ENCODE results near the gene RNPS1.

RNPS1 gene

DNA sequence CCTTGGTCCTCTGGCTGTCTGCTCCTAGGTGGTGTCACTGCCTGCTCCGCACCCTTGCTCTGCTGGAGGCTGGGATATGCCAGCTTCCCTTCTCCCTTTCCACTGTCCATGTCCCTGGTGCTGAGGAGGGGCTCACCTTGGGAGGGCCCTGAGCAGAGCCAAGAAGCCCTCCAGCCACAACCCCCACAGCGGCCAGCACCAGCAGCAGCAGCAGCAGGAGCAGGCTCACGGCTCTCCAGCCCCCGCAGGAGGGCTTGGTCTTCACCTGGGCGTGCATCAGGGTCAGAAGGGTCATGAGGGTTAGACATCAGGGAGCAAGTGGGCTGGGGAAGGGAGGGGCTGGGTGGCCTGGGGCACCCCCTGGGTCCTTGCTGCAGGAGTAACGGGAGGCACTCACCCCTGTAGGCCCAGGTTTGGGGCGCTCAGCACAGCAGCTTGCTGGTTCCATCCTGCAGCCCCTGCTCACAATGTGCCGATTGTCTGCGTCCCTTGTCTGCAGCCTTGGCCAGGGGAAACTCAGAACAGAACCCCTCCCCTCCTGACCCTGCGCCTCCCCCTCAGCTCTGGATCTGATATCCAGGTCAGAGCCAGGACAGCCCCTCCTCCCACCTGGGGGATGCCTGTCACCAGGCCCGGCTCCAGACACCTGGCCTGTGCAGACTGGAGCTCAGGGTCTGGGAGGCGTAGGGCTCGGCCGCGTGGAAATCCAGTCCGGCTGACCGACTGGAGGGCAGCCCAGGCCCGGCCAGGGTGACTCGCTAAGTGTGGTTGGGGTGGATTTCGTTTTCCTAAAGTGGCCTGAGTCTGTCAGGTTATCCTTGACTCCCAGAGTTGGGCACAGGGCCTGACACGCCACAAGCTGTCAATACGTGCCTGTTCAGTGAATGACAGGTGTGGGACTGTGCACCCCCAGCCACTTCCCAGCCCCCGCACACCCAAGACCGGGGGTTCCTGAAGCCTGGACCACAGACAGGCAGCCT lies 57.2 kb downstream of the RNPS1 start, which contains the start of gene BRICD5:
TSS of gene BRICD5 (minus strand) at position 478 of the 980 bp plus-strand sequence. CDS start at position 448, 30 bp downstream.
- no peak for DNase-seq
- no peak within 1 kb of the TSS for H3K9ac ChIP-seq (ENCODE audit: low read length)
- no peak within 1 kb of the TSS for H2AFZ ChIP-seq (ENCODE audit: low read length)
- H3K36me3 ChIP-seq (replicated peaks; ENCODE audit: insufficient read depth, low read length): no peaks in the 10 kb centered on the region; the same call in 1 of the 2 replicates
- no peak for TF ChIP-seq EZH2 (optimal IDR thresholded peaks at IDR 0.05; ENCODE audit: low read depth, low read length)
- no peak for TF ChIP-seq EZH2phosphoT487 (IDR thresholded peaks at IDR 0.05; ENCODE audit: low read length)
- TF ChIP-seq, protein P1, sequence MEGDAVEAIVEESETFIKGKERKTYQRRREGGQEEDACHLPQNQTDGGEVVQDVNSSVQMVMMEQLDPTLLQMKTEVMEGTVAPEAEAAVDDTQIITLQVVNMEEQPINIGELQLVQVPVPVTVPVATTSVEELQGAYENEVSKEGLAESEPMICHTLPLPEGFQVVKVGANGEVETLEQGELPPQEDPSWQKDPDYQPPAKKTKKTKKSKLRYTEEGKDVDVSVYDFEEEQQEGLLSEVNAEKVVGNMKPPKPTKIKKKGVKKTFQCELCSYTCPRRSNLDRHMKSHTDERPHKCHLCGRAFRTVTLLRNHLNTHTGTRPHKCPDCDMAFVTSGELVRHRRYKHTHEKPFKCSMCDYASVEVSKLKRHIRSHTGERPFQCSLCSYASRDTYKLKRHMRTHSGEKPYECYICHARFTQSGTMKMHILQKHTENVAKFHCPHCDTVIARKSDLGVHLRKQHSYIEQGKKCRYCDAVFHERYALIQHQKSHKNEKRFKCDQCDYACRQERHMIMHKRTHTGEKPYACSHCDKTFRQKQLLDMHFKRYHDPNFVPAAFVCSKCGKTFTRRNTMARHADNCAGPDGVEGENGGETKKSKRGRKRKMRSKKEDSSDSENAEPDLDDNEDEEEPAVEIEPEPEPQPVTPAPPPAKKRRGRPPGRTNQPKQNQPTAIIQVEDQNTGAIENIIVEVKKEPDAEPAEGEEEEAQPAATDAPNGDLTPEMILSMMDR (IDR thresholded peaks at IDR 0.05; ENCODE audit: low read length): no peak
- H4K20me1 ChIP-seq (ENCODE audit: insufficient read depth, low read length): no peaks in the 10 kb centered on the region
- no peaks in the 10 kb centered on the region for H3K27me3 ChIP-seq (replicated peaks; ENCODE audit: insufficient read depth, low read length)
- peaks cover 10% of the 10 kb centered on the region for H3K4me1 ChIP-seq (ENCODE audit: low read length)
- peaks cover 42% of the 10 kb centered on the region for H3K79me2 ChIP-seq (ENCODE audit: low read length)
- no peak within 1 kb of the TSS for H3K27ac ChIP-seq (ENCODE audit: low read length)
- H3K4me3 ChIP-seq (ENCODE audit: low read length): no peak within 1 kb of the TSS
- H3F3A ChIP-seq (ENCODE audit: insufficient read depth, low read length): no peaks in the 10 kb centered on the region; the same call in 1 of the 2 replicates
- H3K9me2 ChIP-seq (replicated peaks; ENCODE audit: insufficient read depth, low read length): no peaks in the 10 kb centered on the region
- H3K9me3 ChIP-seq (replicated peaks; ENCODE audit: insufficient read depth, low read length): no peaks in the 10 kb centered on the region
- H3K4me2 ChIP-seq (ENCODE audit: low read depth, low read length): no peak within 1 kb of the TSS

DNA sequence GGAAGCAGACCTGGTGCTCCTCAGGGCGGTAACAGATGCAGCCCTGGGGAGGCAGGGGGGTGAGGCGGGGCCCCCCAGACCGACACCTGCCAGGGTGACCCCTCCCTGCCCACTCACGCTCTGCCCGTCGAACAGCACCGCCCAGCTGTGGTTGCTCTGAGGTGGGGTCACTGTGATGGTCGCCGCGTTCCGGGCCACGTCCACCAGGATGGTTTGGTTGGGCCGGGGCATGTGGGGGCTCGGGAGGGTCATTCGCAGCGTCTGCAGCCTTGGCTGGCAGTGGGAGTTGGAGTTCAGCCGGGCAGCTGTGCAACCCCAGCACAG lies 58.0 kb downstream of the RNPS1 start:
- H3K9me3 ChIP-seq (replicated peaks; ENCODE audit: insufficient read depth, low read length): no peaks in the 10 kb centered on the region
- no peak overlapping the region for H2AFZ ChIP-seq (ENCODE audit: low read length)
- H3K36me3 ChIP-seq (replicated peaks; ENCODE audit: insufficient read depth, low read length): no peaks in the 10 kb centered on the region; the same call in 1 of the 2 replicates
- no peaks in the 10 kb centered on the region for H3K9me2 ChIP-seq (replicated peaks; ENCODE audit: insufficient read depth, low read length)
- H3K79me2 ChIP-seq (ENCODE audit: low read length): peaks cover 44% of the 10 kb centered on the region
- no peak for TF ChIP-seq EZH2 (optimal IDR thresholded peaks at IDR 0.05; ENCODE audit: low read depth, low read length)
- TF ChIP-seq, protein P1 (IDR thresholded peaks at IDR 0.05; ENCODE audit: low read length): no peak
- no peaks in the 10 kb centered on the region for H3K27me3 ChIP-seq (replicated peaks; ENCODE audit: insufficient read depth, low read length)
- H4K20me1 ChIP-seq (ENCODE audit: insufficient read depth, low read length): no peaks in the 10 kb centered on the region
- no peaks in the 10 kb centered on the region; the same call in 1 of the 2 replicates for H3F3A ChIP-seq (ENCODE audit: insufficient read depth, low read length)
- H3K4me2 ChIP-seq (ENCODE audit: low read depth, low read length): no peak overlapping the region
- DNase-seq: no peak
- no peak overlapping the region for H3K4me3 ChIP-seq (ENCODE audit: low read length)
- H3K4me1 ChIP-seq (ENCODE audit: low read length): peaks cover 10% of the 10 kb centered on the region
- no peak overlapping the region for H3K27ac ChIP-seq (ENCODE audit: low read length)
- no peak overlapping the region for H3K9ac ChIP-seq (ENCODE audit: low read length)

DNA sequence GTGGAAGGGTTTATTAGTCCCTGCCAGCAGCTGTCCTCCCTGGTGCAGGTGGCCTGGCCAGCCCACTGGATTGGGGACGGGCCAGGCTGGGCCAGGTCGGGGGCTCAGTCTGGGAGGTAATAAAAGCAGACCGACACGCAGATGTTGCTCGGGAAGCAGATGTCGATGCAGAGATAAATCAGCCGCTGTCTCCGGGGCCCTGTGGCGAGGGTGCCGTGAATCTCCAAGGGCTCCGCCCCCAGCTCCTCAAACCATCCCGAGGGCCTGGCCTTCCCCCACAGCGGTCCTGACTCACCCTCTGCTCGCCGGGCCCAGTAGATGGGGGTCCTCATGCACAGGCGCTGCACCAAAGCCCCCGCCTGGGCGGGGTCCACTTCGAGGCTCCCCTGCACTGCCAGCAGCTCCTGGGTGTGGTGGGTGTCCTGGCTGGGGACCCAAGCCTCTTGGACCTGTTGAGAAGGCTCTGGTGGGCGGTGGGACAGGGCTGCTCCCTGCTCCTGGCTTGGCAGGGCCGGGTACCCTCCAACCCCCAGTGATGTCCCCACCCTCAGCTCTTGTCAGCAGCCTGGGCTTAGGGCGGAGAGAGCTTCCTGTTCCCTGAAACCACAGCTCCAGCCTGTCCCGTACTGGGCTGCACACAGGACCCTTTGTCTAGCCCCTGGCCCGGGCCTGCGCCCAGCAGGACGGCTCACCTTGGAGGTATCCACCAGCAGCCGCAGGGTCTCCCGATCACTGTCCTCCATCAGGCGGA lies 58.5 kb downstream of the RNPS1 start:
- no peak for DNase-seq
- no peaks in the 10 kb centered on the region for H3K9me2 ChIP-seq (replicated peaks; ENCODE audit: insufficient read depth, low read length)
- H3K79me2 ChIP-seq (ENCODE audit: low read length): peaks cover 44% of the 10 kb centered on the region
- TF ChIP-seq, protein P1 (IDR thresholded peaks at IDR 0.05; ENCODE audit: low read length): no peak
- TF ChIP-seq EZH2phosphoT487 (IDR thresholded peaks at IDR 0.05; ENCODE audit: low read length): no peak
- TF ChIP-seq EZH2 (optimal IDR thresholded peaks at IDR 0.05; ENCODE audit: low read depth, low read length): no peak
- no peak overlapping the region for H3K4me2 ChIP-seq (ENCODE audit: low read depth, low read length)
- H3K4me3 ChIP-seq (ENCODE audit: low read length): no peak overlapping the region
- H3K27me3 ChIP-seq (replicated peaks; ENCODE audit: insufficient read depth, low read length): no peaks in the 10 kb centered on the region
- no peaks in the 10 kb centered on the region for H4K20me1 ChIP-seq (ENCODE audit: insufficient read depth, low read length)
- peaks cover 13% of the 10 kb centered on the region for H3K4me1 ChIP-seq (ENCODE audit: low read length)
- H3K9ac ChIP-seq (ENCODE audit: low read length): no peak overlapping the region
- H2AFZ ChIP-seq (ENCODE audit: low read length): no peak overlapping the region
- H3K9me3 ChIP-seq (replicated peaks; ENCODE audit: insufficient read depth, low read length): no peaks in the 10 kb centered on the region
- H3F3A ChIP-seq (ENCODE audit: insufficient read depth, low read length): peaks cover 3% of the 10 kb centered on the region; the same call in 1 of the 2 replicates
- H3K27ac ChIP-seq (ENCODE audit: low read length): no peak overlapping the region
- H3K36me3 ChIP-seq (replicated peaks; ENCODE audit: insufficient read depth, low read length): no peaks in the 10 kb centered on the region; the same call in 1 of the 2 replicates

Measured in MM.1S (cell line).